AG10803 (cell line): ENCODE results near the gene TTC27.
"Not testable (repeated sequence)": the region's sequence is repeated elsewhere in the genome, so short reads cannot be mapped to it uniquely, and the experiment has no call there.

Source experiments
- DNase-seq: peaks from one replicate; pipeline ENCODE4 v3.0.0; 2010; ENCODE audit warnings: low read depth
- H3K4me3 ChIP-seq: 2 replicates; pipeline ENCODE4 v1.5.1; 2011; ENCODE audit warnings: mild to moderate bottlenecking, low read length, control low read depth
- CTCF ChIP-seq: conservative IDR thresholded peaks from 2 replicates; pipeline ENCODE4 v1.5.1; 2011; ENCODE audit warnings: mild to moderate bottlenecking, low read length, control low read depth, inconsistent platforms

TTC27 gene

DNA sequence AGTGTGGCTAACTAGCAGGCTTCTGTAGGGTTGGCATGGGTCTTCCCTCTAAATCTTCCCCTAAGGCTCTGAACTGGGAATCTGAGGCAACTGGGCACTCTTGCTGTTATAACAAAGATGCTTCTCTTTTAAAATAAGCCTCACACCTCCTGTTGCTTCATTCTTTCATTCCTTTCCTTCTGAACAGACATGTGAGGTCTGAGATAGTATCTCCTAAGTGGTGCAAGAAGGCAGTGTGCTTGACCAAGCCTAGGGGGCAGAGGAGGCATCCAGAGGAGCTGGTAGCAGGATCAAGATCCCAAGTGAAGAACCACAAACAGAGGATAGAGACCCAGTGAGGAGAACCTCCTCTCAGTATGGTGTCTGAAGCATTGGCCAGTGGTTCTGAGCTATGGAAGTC, 90.9 kb downstream of the TTC27 start:
- no peak for DNase-seq
- no peak overlapping the region for H3K4me3 ChIP-seq

GRCh38 chr2:32719430-32719829, 91.6 kb downstream of the TTC27 start:
- H3K4me3 ChIP-seq = no peak overlapping the region
- TF ChIP-seq CTCF = no peak
- no peak for DNase-seq

More for the DNA sequence above, 90.9 kb downstream of the TTC27 start:
- TF ChIP-seq CTCF = no peak

DNA sequence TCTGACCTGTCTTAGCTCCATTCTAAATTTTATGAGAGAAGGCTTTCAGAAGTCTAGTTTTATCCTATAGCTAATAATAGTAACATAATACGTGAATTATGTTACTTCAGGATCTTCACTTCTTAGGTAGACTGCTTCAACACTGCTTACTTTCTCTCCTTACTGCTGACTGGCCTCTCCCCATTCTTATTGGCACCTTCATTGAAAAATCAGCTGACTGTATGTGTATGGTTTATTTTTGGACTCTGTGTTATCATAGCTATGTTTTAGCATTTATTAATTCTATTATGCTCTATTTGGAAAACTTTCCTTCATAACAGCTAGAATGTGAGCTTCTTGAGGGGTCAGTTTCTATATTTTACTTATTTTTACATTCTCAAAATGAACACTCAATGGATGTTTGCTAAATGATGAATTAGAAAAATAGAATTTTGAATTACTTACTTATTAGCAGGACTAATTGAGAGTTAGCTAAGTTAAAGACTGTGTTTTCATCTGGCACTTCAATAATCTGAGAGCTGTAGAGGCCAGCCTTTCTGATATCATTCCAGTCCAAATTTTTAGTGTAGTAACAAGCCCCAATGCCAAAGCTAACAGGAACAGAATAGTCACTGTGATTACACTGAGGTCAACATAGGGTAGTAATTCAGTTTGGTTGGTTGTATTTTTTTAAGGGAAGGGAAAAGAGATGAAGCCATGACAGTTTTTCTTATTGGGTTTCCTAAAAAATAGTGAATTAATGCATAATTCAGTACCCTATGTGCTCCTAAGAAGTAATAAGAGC, 92.3 kb downstream of the TTC27 start:
- no peak for TF ChIP-seq CTCF
- no peak overlapping the region for H3K4me3 ChIP-seq
- no peak for DNase-seq

- no peak for TF ChIP-seq CTCF
- no peak for DNase-seq
- H3K4me3 ChIP-seq = no peak overlapping the region
These were observed 92.9 kb downstream of the TTC27 start for GRCh38 chr2:32720771-32721170.

DNA sequence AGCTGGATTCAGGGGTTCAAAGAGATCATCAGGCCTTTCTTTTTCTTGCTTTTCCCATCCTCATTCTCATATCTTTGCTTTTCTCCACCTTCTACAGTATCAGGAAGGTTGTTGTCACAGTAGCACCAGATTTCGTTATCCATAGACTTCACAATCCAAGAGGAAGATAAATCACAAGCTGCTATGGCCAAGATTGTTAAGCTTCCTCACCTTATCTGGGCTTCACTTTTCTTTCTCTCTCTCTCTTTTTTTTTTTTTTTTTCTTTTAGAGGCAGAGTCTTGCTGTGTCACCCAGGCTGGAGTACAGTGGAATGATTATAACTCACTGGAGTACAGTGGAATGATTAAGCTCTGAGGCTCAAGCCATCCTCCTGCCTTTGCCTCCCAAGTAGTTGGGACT, 93.5 kb downstream of the TTC27 start:
- DNase-seq = no peak
- no peak overlapping the region for H3K4me3 ChIP-seq
- TF ChIP-seq CTCF = no peak

DNA sequence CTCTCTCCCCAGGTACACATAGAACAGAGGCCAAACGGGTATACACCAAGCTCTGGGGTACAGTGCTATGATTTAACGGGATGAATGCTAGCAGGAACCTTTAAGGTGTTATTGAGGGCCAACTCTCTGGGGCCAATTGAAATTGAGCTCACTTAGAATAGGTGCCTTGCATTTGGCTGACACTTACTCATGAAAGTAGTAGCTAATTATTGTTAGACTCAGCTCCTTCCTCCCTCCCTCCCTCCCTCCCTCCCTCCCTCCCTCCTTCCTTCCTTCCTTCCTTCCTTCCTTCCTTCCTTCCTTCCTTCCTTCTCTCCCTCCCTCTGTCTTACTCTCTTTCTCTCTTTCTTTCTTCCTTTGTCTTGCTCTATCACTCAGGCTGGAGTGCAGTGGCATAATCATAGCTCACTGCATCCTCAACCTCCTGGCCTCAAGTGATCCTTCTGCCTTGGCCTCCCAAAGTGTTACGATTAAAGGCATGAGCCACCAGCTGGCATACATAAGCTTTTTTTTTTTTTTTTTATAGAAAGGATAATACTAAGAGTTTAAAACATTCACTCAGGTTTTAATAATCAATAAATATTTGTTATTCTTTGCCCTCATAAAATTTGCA, 95.7 kb downstream of the TTC27 start:
- H3K4me3 ChIP-seq = no peak overlapping the region
- no peak for DNase-seq
- no peak for TF ChIP-seq CTCF

DNA sequence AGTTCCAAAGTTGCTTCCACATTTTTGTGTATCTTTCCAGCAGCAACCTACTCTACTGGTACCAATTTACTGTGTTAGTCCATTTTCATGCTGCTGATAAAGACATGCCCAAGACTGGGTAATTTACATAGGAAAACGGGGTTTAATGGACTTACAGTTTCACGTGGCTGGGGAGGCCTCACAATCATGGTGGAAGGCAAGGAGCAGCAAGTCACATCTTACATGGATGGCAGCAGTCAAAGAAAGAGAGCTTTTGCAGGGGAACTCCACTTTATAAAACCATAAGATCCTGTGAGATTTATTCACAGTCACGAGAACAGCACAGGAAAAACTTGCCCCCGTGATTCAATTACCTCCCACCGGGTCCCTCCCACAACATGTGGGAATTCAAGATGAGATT, 98.8 kb downstream of the TTC27 start:
- not testable (repeated sequence) for DNase-seq, H3K4me3 ChIP-seq
